GM12878 (cell line): ENCODE results near the gene ACAT2. TPM values are rescaled to one million over a fixed set of nuclear protein-coding genes. Genes with fewer than 3 reads are reported as not detected.

Experiments used
- ATAC-seq: fragments of 200-7000 bp; cut with Tn5 transposase; 3 replicates; pipeline ENCODE4 v1.9.1; 2020; ENCODE audit warnings: mild to moderate bottlenecking, moderate library complexity
- BruUV-seq: library from RNA; stranded (reverse); fragments of 400-500 nt; replicated peaks from 2 replicates; lab custom pipeline; 2021; lab: Mats Ljungman, UMichigan
- CTCF ChIA-PET: fragments of 300-600 bp; sonication (Branson Sonifier 250); formaldehyde crosslinking; extraction: SDS; loops from one replicate; lab custom pipeline; 2021; ENCODE audit warnings: inconsistent platforms; lab: Yijun Ruan, JAX
- POLR2A ChIA-PET: fragments of 350-600 bp; formaldehyde crosslinking; extraction: SDS; loops from one replicate; lab custom pipeline; 2021; ENCODE audit warnings: inconsistent platforms; lab: Charles Lee
- RAD21 ChIA-PET: fragments of 300-600 bp; sonication (Branson Sonifier 250); formaldehyde crosslinking; loops from one replicate; lab custom pipeline; 2023; ENCODE audit warnings: antibody characterized with exemption; ENCODE audit not compliant: unreplicated experiment; lab: Charles Lee
- SMC1A ChIA-PET: fragments of 300-600 bp; sonication (Branson Sonifier 250); formaldehyde crosslinking; loops from one replicate; lab custom pipeline; 2023; ENCODE audit not compliant: unreplicated experiment, uncharacterized antibody; lab: Charles Lee
- DNase-seq: peaks from one replicate; pipeline ENCODE4 v3.0.0-alpha.2; 2011; ENCODE audit warnings: low read depth, low spot score
- FAIRE-seq: peaks from 3 replicates; lab custom pipeline; 2011; peaks lifted over from hg19 to GRCh38; lab: Jason Lieb, UNC
- H2AFZ ChIP-seq: 2 replicates; pipeline ENCODE4 v1.6.0; 2011; ENCODE audit warnings: low read depth, low read length, control low read depth; ENCODE audit not compliant: control insufficient read depth
- H3K27ac ChIP-seq: 2 replicates; pipeline ENCODE4 v1.5.1; 2011; ENCODE audit warnings: control low read depth; ENCODE audit not compliant: control insufficient read depth, insufficient read depth
- H3K27me3 ChIP-seq, 2 experiments: replicated peaks in 1 of 2; 2 replicates each; pipeline versions ENCODE4 v1.6.0 to v1.6.1; 2011; ENCODE audit warnings: low read length in 1 of 2; ENCODE audit not compliant: control insufficient read depth in 2 of 2, insufficient read depth in 2 of 2
- H3K36me3 ChIP-seq, 2 experiments: 2 replicates each; pipeline ENCODE4 v1.5.1; 2011; ENCODE audit warnings: low read length in 1 of 2; ENCODE audit not compliant: control insufficient read depth in 2 of 2, insufficient read depth in 2 of 2
- H3K4me1 ChIP-seq: 2 replicates; pipeline ENCODE4 v1.6.1; 2011; ENCODE audit warnings: mild to moderate bottlenecking, low read length, moderate library complexity, mixed read lengths; ENCODE audit not compliant: control insufficient read depth, insufficient read depth
- H3K4me2 ChIP-seq: 2 replicates; pipeline ENCODE4 v1.6.0; 2011; ENCODE audit warnings: control low read depth; ENCODE audit not compliant: control insufficient read depth, insufficient read depth
- H3K4me3 ChIP-seq: fragments of 200-600 bp; sonication (generic); 2 replicates; pipeline ENCODE4 v1.5.1; 2016
- H3K79me2 ChIP-seq: 2 replicates; pipeline ENCODE4 v1.6.0; 2011; ENCODE audit warnings: low read length; ENCODE audit not compliant: control insufficient read depth, insufficient read depth
- H3K9ac ChIP-seq: 2 replicates; pipeline ENCODE4 v1.8.0; 2011; ENCODE audit warnings: low read length, control low read depth, mixed read lengths; ENCODE audit not compliant: control insufficient read depth, insufficient read depth
- H3K9me3 ChIP-seq: replicated peaks from 3 replicates; pipeline ENCODE4 v1.5.1; 2011; ENCODE audit warnings: mild to moderate bottlenecking, low read length; ENCODE audit not compliant: control insufficient read depth, insufficient read depth
- H4K20me1 ChIP-seq: 2 replicates; pipeline ENCODE4 v1.6.0; 2011; ENCODE audit not compliant: control insufficient read depth, insufficient read depth
- BRCA1 ChIP-seq: IDR thresholded peaks from 2 replicates; pipeline ENCODE4 v1.6.1; 2011; ENCODE audit warnings: low read depth, low read length, improper control_type of control experiment
- CEBPB ChIP-seq, 2 experiments: fragments of 150-350 bp in 1 of 2; IDR thresholded peaks; 2 replicates each; pipeline ENCODE4 v1.6.1; 2012 to 2014; ENCODE audit warnings: low read depth in 2 of 2, low read length in 2 of 2, borderline replicate concordance in 1 of 2, inconsistent platforms in 1 of 2
- DPF2 ChIP-seq: fragments of 450-650 bp; IDR thresholded peaks from 2 replicates; pipeline ENCODE4 v1.6.1; 2017; ENCODE audit warnings: mild to moderate bottlenecking
- EZH2 ChIP-seq: IDR thresholded peaks from 2 replicates; pipeline ENCODE4 v1.6.1; 2012; ENCODE audit warnings: low read depth, mild to moderate bottlenecking, control low read depth, inconsistent platforms, low read length, borderline replicate concordance; ENCODE audit not compliant: control insufficient read depth
- GATAD2B ChIP-seq: fragments of 450-650 bp; conservative IDR thresholded peaks from 2 replicates; pipeline ENCODE4 v1.6.1; 2017; ENCODE audit warnings: low read depth, mild to moderate bottlenecking, moderate library complexity
- NFYB ChIP-seq: IDR thresholded peaks from 2 replicates; pipeline ENCODE4 v1.6.1; 2011; ENCODE audit warnings: low read depth, mild to moderate bottlenecking, low read length, improper control_type of control experiment, moderate library complexity; ENCODE audit not compliant: insufficient read depth
- NR2F1 ChIP-seq: fragments of 450-650 bp; conservative IDR thresholded peaks from 2 replicates; pipeline ENCODE4 v1.6.1; 2017; ENCODE audit warnings: mild to moderate bottlenecking
- PAX8 ChIP-seq: fragments of 450-650 bp; IDR thresholded peaks from 2 replicates; pipeline ENCODE4 v1.6.1; 2017; ENCODE audit warnings: mild to moderate bottlenecking, moderate library complexity
- SMC3 ChIP-seq: IDR thresholded peaks from 2 replicates; pipeline ENCODE4 v1.6.1; 2011; ENCODE audit warnings: low read length, improper control_type of control experiment, borderline replicate concordance
- SP1 ChIP-seq: IDR thresholded peaks from one replicate; pipeline ENCODE4 v1.6.1; 2011; ENCODE audit warnings: low read depth, low read length
- SUZ12 ChIP-seq: fragments of 200-600 bp; sonication (generic); IDR thresholded peaks from one replicate; pipeline ENCODE4 v1.6.1; 2018; ENCODE audit warnings: antibody characterized with exemption, mild to moderate bottlenecking; ENCODE audit not compliant: unreplicated experiment
- TBL1XR1 ChIP-seq: IDR thresholded peaks from 2 replicates; pipeline ENCODE4 v1.6.1; 2012; ENCODE audit warnings: low read depth, low read length, improper control_type of control experiment
- ZBED1 ChIP-seq: IDR thresholded peaks from 2 replicates; pipeline ENCODE4 v1.6.1; 2016; ENCODE audit warnings: borderline replicate concordance
- WGBS: methylation state at CpG from one replicate; pipeline ENCODE4 v1.1.6; 2016; ENCODE audit warnings: low lambda C conversion rate; ENCODE audit not compliant: insufficient replicate concordance, insufficient coverage; ENCODE audit errors: missing lambda C conversion rate; 5-methylcytosine and 5-hydroxymethylcytosine counted together
- in situ Hi-C: fragments of 300-500 bp; cut with MboI; formaldehyde crosslinking; loops from 9 replicates; pipeline ENCODE4 v1.14.3; 2018; ENCODE audit warnings: mixed read lengths
- intact Hi-C: fragments of 100-400 bp; cut with micrococcal nuclease; formaldehyde crosslinking; loops from one replicate; pipeline ENCODE4 v1.14.2; 2022; ENCODE audit not compliant: unreplicated experiment
- polyA plus RNA-seq, 11 experiments: library from polyadenylated mRNA; depleted of rRNA in 4 of 11; unstranded in 6 of 11; stranded (reverse) in 5 of 11; fragments of >200 nt; fragmentation: Nextera tagmentation in 4 of 11; fragmentation: Illumina TruSeq in 1 of 11; extraction: Ambion mirVana in 4 of 11; extraction: Trizol in 1 of 11; gene quantifications; 1 replicate in 1 of 11; 2 replicates in 10 of 11; pipeline versions ENCODE4 v1.2.1 to v1.2.3, GENCODE V29; 2011 to 2016; ENCODE audit warnings: inconsistent platforms in 2 of 11, missing spikeins in 2 of 11, low read depth in 1 of 11
- total RNA-seq, 4 experiments: library from RNA; depleted of rRNA in 3 of 4; stranded (reverse); fragments of >200 nt in 3 of 4; fragmentation: Illumina TruSeq in 1 of 4; extraction: Trizol in 1 of 4; gene quantifications; 2 replicates each; pipeline versions ENCODE4 v1.2.1 to v1.2.3, GENCODE V29; 2013 to 2021
- TF ChIP-seq, protein P1 (sequence below): fragments of 450-650 bp; formaldehyde crosslinking; IDR thresholded peaks from 2 replicates; pipeline ENCODE4 v1.4.0; 2020; ENCODE audit warnings: mild to moderate bottlenecking, moderate library complexity
- TF ChIP-seq, protein P2 (sequence below): IDR thresholded peaks from 2 replicates; pipeline ENCODE4 v1.6.1; 2011; ENCODE audit warnings: low read depth, mild to moderate bottlenecking, low read length, moderate library complexity, borderline replicate concordance; ENCODE audit errors: extremely low read depth
- TF ChIP-seq, protein P3 (sequence below): IDR thresholded peaks from 2 replicates; pipeline ENCODE4 v1.6.1; 2011; ENCODE audit warnings: borderline replicate concordance, low read depth, mild to moderate bottlenecking, moderate library complexity, low read length; ENCODE audit not compliant: insufficient read depth, poor library complexity, severe bottlenecking

The ACAT2 gene
- total and polyA plus RNA-seq, 10 of the 15 experiments (the other 5 are each of a cell fraction or from before 2014, with no cell fraction given) = 87.9 to 257 (median 132) TPM

GRCh38 chr6:159826004-159826403 is 64.2 kb downstream of the ACAT2 start:
- RAD21 ChIA-PET = no interaction called here
- Histone ChIP-seq H3K27me3 (no peaks in the 10 kb centered on the region; a peak in 1 of 4 replicates), H3K4me2 (no peak overlapping the region), H3K27ac (no peak overlapping the region), H3K36me3 (no peaks in the 10 kb centered on the region), H3K9me3 (no peaks in the 10 kb centered on the region), H3K9ac (no peak overlapping the region), H3K4me3 (no peak overlapping the region), H4K20me1 (no peaks in the 10 kb centered on the region), H3K79me2 (no peaks in the 10 kb centered on the region), H3K4me1 (0 out of 2 replicates have a peak, but pooled peaks cover 9% of the 10 kb centered on the region), H2AFZ (no peak overlapping the region)
- SMC1A ChIA-PET = no interaction called here
- FAIRE-seq = no peak
- POLR2A ChIA-PET = interaction anchor here (1.1 kb wide), 1 partner anchor 36 kb away, joined by 4 read pairs; no protein-coding TSS in a partner anchor
- 79% methylated on average over 13 of the region's 13 CpGs for WGBS
- intact Hi-C loops = no loop called here
- TF ChIP-seq CEBPB (IDR thresholded peaks at IDR 0.05; ENCODE audit: borderline replicate concordance in 1 of 2, low read depth in 2 of 2, low read length in 2 of 2) = no peak
- TF ChIP-seq TBL1XR1 = no peak
- TF ChIP-seq GATAD2B = no peak
- no peak for TF ChIP-seq SP1
- no peak for TF ChIP-seq SUZ12
- no peak for TF ChIP-seq NFYB
- TF ChIP-seq, protein P1, sequence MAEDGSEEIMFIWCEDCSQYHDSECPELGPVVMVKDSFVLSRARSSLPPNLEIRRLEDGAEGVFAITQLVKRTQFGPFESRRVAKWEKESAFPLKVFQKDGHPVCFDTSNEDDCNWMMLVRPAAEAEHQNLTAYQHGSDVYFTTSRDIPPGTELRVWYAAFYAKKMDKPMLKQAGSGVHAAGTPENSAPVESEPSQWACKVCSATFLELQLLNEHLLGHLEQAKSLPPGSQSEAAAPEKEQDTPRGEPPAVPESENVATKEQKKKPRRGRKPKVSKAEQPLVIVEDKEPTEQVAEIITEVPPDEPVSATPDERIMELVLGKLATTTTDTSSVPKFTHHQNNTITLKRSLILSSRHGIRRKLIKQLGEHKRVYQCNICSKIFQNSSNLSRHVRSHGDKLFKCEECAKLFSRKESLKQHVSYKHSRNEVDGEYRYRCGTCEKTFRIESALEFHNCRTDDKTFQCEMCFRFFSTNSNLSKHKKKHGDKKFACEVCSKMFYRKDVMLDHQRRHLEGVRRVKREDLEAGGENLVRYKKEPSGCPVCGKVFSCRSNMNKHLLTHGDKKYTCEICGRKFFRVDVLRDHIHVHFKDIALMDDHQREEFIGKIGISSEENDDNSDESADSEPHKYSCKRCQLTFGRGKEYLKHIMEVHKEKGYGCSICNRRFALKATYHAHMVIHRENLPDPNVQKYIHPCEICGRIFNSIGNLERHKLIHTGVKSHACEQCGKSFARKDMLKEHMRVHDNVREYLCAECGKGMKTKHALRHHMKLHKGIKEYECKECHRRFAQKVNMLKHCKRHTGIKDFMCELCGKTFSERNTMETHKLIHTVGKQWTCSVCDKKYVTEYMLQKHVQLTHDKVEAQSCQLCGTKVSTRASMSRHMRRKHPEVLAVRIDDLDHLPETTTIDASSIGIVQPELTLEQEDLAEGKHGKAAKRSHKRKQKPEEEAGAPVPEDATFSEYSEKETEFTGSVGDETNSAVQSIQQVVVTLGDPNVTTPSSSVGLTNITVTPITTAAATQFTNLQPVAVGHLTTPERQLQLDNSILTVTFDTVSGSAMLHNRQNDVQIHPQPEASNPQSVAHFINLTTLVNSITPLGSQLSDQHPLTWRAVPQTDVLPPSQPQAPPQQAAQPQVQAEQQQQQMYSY (CRISPR knock-in tag) = no peak
- TF ChIP-seq PAX8 = no peak
- no peak for TF ChIP-seq NR2F1
- TF ChIP-seq EZH2 = no peak
- no peak for TF ChIP-seq SMC3
- no peak for TF ChIP-seq BRCA1
- TF ChIP-seq DPF2 = no peak
- no peak for TF ChIP-seq ZBED1
- TF ChIP-seq, protein P2, sequence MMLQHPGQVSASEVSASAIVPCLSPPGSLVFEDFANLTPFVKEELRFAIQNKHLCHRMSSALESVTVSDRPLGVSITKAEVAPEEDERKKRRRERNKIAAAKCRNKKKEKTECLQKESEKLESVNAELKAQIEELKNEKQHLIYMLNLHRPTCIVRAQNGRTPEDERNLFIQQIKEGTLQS = no peak
- TF ChIP-seq, protein P3, sequence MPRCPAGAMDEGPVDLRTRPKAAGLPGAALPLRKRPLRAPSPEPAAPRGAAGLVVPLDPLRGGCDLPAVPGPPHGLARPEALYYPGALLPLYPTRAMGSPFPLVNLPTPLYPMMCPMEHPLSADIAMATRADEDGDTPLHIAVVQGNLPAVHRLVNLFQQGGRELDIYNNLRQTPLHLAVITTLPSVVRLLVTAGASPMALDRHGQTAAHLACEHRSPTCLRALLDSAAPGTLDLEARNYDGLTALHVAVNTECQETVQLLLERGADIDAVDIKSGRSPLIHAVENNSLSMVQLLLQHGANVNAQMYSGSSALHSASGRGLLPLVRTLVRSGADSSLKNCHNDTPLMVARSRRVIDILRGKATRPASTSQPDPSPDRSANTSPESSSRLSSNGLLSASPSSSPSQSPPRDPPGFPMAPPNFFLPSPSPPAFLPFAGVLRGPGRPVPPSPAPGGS = no peak
- CTCF ChIA-PET = interaction anchor here (1.2 kb wide), 1 partner anchor 38 kb away, joined by 3 read pairs; no protein-coding TSS in a partner anchor
- in situ Hi-C loops = no loop called here
- no peak for ATAC-seq
- no peak for DNase-seq
- BruUV-seq = no TSS peak
